IMR-90 (cell line): ENCODE results near the gene ANO1.

Experiments used
- BHLHE40 ChIP-seq: fragments of 150-350 bp; IDR thresholded peaks from 2 replicates; pipeline ENCODE4 v1.6.1; 2016; ENCODE audit warnings: mild to moderate bottlenecking, low read depth, low read length
- CEBPB ChIP-seq: IDR thresholded peaks from 2 replicates; pipeline ENCODE4 v1.6.1; 2012; ENCODE audit warnings: low read depth, low read length, improper control_type of control experiment
- MAFK ChIP-seq: IDR thresholded peaks from 2 replicates; pipeline ENCODE4 v1.6.1; 2012; ENCODE audit warnings: low read depth, low read length, improper control_type of control experiment
- MAZ ChIP-seq: IDR thresholded peaks from 2 replicates; pipeline ENCODE4 v1.6.1; 2012; ENCODE audit warnings: low read depth, mild to moderate bottlenecking, low read length, improper control_type of control experiment, moderate library complexity, borderline replicate concordance
- MXI1 ChIP-seq: IDR thresholded peaks from 2 replicates; pipeline ENCODE4 v1.6.1; 2012; ENCODE audit warnings: low read depth, mild to moderate bottlenecking, low read length, moderate library complexity, borderline replicate concordance
- NFE2L2 ChIP-seq: fragments of 150-350 bp; IDR thresholded peaks from 2 replicates; pipeline ENCODE4 v1.6.1; 2016; ENCODE audit warnings: low read depth, mild to moderate bottlenecking, low read length
- POLR2A ChIP-seq: IDR thresholded peaks from 2 replicates; pipeline ENCODE4 v1.6.1; 2012; ENCODE audit warnings: mild to moderate bottlenecking, low read depth, low read length
- RAD21 ChIP-seq: IDR thresholded peaks from 2 replicates; pipeline ENCODE4 v1.6.1; 2012; ENCODE audit warnings: low read length, improper control_type of control experiment
- SMC3 ChIP-seq: fragments of 150-350 bp; IDR thresholded peaks from 2 replicates; pipeline ENCODE4 v1.6.1; 2016; ENCODE audit warnings: low read depth, mild to moderate bottlenecking, antibody characterized with exemption, low read length, moderate library complexity
- TF ChIP-seq, protein P1 (sequence below): conservative IDR thresholded peaks from 2 replicates; pipeline ENCODE4 v1.5.1; 2012; ENCODE audit warnings: mild to moderate bottlenecking, low read depth, low read length, improper control_type of control experiment
- TF ChIP-seq, protein P2 (sequence below): fragments of 150-350 bp; IDR thresholded peaks from 2 replicates; pipeline ENCODE4 v1.6.1; 2016; ENCODE audit warnings: low read depth, mild to moderate bottlenecking, low read length, moderate library complexity, borderline replicate concordance

DNA sequence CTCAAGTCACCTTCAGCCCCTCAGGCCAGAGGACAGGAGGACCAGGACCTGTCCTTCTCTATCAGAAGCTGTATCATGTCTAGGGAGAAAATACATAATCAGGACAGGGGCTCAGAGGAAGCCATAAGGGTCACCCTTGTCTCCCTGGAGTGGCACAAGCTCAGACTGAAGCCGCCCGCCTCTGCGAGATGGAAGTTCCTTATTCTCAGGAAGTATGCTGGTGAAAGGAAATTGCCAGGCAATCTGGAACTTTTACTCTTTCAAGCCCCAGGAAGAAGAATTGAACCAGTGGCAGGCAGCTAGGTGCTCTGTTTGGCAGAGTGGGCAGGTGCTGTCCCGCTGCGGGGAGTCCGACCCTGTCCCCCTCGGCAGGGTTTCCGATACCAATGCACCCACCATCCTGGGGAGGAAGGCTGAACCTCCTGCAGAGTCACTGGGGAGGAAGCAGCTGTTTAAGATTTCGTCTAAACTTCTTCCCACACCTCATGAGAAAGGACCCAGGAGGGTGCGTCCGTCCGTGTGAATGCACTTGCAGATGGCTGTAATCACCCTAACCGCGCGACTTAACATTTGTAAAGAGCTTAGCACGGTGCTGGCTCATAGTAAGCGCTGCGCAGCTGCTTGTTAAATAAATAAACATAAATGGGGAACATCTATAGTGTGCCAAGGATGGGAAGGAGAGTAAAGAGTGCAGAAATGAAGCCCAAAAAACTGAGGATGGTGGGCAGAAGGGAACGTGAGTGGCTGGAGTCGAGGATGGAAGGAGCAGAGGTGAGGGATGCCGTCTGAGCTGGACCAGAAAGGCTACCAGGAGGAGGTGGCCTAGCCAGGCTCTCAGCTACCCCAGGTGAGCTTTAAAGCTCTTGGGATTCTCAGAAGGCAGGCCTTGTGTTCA, 5.0 kb upstream of the ANO1 start:
- TF ChIP-seq POLR2A (no peak), RAD21 (no peak), MAZ (no peak), MXI1 (no peak), NFE2L2 (no peak), SMC3 (no peak), BHLHE40 (0 out of 2 replicates have a peak, but pooled peaks have one; percentile 25), CEBPB (no peak), MAFK (no peak)
- TF ChIP-seq, protein P1, sequence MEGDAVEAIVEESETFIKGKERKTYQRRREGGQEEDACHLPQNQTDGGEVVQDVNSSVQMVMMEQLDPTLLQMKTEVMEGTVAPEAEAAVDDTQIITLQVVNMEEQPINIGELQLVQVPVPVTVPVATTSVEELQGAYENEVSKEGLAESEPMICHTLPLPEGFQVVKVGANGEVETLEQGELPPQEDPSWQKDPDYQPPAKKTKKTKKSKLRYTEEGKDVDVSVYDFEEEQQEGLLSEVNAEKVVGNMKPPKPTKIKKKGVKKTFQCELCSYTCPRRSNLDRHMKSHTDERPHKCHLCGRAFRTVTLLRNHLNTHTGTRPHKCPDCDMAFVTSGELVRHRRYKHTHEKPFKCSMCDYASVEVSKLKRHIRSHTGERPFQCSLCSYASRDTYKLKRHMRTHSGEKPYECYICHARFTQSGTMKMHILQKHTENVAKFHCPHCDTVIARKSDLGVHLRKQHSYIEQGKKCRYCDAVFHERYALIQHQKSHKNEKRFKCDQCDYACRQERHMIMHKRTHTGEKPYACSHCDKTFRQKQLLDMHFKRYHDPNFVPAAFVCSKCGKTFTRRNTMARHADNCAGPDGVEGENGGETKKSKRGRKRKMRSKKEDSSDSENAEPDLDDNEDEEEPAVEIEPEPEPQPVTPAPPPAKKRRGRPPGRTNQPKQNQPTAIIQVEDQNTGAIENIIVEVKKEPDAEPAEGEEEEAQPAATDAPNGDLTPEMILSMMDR, result no peak
- TF ChIP-seq, protein P2, sequence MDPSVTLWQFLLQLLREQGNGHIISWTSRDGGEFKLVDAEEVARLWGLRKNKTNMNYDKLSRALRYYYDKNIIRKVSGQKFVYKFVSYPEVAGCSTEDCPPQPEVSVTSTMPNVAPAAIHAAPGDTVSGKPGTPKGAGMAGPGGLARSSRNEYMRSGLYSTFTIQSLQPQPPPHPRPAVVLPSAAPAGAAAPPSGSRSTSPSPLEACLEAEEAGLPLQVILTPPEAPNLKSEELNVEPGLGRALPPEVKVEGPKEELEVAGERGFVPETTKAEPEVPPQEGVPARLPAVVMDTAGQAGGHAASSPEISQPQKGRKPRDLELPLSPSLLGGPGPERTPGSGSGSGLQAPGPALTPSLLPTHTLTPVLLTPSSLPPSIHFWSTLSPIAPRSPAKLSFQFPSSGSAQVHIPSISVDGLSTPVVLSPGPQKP, result no peak
